Measurements from ENCODE around the gene P2RY6.
"Not testable (repeated sequence)": the region's sequence is repeated elsewhere in the genome, so short reads cannot be mapped to it uniquely, and the experiment has no call there.

Gene P2RY6

GRCh38 chr11:73258104-73259035 is 13.8 kb upstream of the P2RY6 start:
- peak overlapping the region; percentile 81 for H3K27ac ChIP-seq

GRCh38 chr11:73259406-73260126 is 12.6 kb upstream of the P2RY6 start:
- H3K27ac ChIP-seq, result no peak overlapping the region
- no peak for DNase-seq (ENCODE audit: low read depth, low spot score)

More at GRCh38 chr11:73258104-73259035, 13.8 kb upstream of the P2RY6 start:
- DNase-seq (ENCODE audit: low read depth, low spot score), result no peak

DNA sequence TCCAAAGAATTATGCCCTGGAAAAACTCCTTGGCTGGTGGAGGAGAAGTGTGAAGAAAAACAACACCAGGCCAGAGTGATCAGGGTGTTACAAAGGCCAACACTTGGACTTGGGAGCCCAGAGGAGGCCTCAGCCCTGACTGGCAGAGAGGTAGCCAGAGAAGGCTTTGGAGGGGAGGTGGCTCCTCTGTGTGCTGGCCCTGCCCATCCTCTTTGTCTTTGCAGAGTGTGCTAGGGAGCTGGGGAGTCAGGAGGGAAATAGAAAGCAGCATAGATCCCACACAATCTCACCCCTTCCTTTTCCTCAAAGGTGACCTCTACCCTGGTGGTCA is 12.0 kb upstream of the P2RY6 start:
- DNase-seq (ENCODE audit: low read depth, low spot score), result no peak
- H3K27ac ChIP-seq, result no peak overlapping the region

- H3K27ac ChIP-seq, result no peak overlapping the region
- no peak for DNase-seq (ENCODE audit: low read depth, low spot score)
These were observed 9.2 kb upstream of the P2RY6 start for GRCh38 chr11:73262851-73263495.

DNA sequence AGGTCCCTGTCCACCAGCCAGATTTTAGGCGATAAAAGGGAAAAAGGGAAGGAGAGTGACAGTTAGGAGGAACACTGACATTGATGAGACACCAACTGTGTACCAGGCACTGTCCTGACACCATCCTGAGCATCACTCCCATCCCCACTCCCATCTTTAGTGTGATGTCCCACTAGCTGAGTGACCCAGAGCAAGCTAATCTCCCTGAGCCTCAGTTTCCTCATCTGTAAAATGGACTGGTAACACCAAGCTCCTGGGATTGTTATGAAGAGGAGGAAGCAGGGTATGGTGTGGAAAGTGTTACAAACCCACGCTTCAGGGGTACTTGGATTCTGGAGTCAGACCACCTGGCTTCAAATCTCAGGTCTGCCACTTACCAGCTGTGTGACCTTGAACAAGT is 8.5 kb upstream of the P2RY6 start:
- no peak for DNase-seq (ENCODE audit: low read depth, low spot score)
- H3K27ac ChIP-seq, result no peak overlapping the region

- DNase-seq (ENCODE audit: low read depth, low spot score), result no peak
- no peak overlapping the region for H3K27ac ChIP-seq
These were observed 6.8 kb upstream of the P2RY6 start for GRCh38 chr11:73265278-73265810.

- H3K27ac ChIP-seq, result no peak overlapping the region
- DNase-seq (ENCODE audit: low read depth, low spot score), result no peak
These were observed 6.1 kb upstream of the P2RY6 start for GRCh38 chr11:73265853-73266645.

GRCh38 chr11:73266646-73267020 is 5.5 kb upstream of the P2RY6 start:
- DNase-seq (ENCODE audit: low read depth, low spot score), result no peak
- no peak overlapping the region for H3K27ac ChIP-seq

GRCh38 chr11:73267122-73267846 is 4.9 kb upstream of the P2RY6 start:
- no peak overlapping the region for H3K27ac ChIP-seq
- no peak for DNase-seq (ENCODE audit: low read depth, low spot score)

DNA sequence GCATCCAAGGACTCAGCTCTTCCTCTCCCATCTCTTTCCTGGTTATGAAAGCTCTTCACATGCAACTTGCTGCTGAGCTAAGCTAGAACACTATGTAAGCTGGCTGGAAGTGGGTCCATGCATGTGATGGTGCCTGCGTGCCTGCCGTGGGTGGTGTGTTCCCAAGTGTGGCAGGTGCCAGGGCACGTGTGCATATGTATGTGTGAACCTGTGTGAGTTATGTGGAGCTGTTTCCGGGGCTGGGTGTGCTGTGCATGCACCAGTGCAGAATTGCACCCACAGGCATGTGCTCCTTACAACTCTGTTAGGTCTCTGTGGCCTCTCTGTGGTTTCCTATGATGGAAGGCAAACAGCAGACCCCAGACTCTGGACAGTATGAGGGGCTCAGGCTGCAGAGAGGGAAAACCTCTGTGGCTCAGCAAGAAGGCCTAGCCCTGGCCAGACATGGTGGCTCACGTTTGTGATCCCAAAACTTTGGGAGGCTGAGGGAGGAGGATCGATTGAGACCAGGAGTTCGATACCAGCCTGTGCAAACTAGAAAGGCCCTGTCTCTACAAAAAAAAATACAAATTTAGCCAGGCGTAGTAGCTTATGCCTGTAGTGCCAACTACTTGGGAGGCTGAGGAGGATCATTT is 4.1 kb upstream of the P2RY6 start:
- H3K27ac ChIP-seq, result no peak overlapping the region
- DNase-seq (ENCODE audit: low read depth, low spot score), result no peak

DNA sequence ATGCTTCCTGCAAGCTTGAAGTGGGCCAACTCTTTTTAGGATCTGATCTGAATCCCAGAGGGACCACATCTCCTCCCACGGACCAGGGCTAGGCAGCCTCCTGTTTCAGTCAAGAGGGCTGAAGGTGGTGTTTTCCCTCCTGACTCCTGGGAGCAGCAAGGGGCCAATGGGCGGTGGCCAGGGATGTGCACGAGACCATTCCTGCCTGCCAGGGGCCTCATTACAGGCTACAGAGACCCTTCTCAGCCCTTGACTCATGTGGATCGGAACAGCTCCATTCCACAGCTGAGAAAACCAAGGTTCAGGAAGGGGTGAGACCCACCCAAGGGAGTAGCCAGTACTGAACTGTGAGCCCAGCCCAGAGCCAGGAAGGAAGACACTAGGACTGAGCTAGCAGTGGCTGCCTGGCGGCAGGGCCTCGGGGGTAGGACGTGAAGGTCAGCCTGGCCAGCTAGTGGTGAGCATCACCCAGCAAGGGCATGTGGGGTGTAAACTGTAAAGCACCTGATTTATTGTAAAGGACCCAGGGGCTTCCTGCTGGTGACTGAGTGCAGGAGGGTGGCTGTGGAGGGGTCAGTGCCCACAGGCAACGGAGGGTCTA is 3.4 kb upstream of the P2RY6 start:
- H3K27ac ChIP-seq, result no peak overlapping the region
- no peak for DNase-seq (ENCODE audit: low read depth, low spot score)

DNA sequence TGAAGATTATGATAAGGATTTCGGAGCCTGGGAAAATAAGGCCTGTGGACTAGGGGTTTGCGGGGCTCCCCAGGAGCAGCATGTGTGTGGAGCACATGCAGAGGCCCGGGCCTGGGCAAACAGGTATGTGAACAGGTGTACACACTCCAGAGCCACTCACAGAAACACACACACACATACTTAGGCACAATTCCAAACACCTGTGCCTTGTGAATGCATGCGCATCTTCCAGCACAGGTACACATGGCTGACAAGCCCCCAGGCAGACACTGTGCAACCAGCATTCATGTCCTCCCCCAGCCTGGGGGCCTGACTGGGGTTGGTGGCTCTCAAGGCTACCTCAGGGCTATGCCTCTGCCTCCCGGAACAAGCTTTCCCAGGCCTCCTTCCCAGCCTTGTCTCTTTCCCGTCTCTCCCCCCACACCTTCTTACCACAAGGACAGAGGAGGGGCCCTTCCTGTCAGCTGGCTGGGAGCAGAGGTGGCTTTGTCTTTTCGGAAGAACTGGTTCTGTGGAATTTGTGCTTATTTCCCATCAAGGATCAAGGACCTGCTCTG is 2.6 kb upstream of the P2RY6 start:
- no peak overlapping the region for H3K27ac ChIP-seq
- DNase-seq (ENCODE audit: low read depth, low spot score), result no peak

DNA sequence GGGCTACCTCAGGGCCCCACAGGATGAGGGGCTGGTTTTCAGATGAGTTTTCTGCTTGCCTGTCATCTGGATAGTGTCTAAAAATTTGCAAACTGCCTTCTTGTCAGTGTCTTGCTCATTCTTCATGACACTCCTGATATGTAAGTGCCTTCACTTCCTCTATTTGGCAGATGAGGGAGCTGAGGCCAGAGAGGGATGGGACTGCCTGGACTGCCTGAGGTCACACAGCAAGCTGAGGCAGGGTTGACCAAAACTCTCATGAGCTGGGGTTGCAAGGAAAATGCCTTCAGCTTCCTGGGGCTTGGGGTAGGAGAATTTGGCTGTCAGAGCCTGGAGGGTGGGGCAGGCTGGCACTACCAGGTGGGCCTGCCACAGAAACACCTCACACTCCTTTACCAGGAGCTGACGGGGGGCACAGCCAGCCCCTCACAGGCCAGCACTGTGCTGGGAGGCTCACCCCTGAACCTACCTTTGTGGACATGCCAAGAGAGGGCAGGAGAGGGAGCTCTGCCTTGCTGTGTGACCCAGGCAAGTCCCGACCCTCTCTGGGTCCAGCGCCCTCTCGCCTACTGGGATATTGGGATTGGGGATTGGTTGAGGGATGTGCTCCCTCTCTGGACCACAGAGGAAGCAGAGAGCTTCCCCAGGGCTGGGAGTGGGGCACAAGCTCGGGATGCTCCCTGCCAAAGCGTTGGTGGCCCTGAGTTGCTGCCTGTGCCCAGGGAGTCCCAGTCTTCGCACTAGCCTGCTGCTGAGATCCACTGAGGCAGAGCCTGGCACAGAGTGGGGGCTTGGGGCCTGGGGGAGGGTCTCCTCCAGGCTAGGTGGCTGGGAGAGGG is 1.9 kb upstream of the P2RY6 start:
- H3K27ac ChIP-seq, result no peak overlapping the region
- DNase-seq (ENCODE audit: low read depth, low spot score), result no peak

DNA sequence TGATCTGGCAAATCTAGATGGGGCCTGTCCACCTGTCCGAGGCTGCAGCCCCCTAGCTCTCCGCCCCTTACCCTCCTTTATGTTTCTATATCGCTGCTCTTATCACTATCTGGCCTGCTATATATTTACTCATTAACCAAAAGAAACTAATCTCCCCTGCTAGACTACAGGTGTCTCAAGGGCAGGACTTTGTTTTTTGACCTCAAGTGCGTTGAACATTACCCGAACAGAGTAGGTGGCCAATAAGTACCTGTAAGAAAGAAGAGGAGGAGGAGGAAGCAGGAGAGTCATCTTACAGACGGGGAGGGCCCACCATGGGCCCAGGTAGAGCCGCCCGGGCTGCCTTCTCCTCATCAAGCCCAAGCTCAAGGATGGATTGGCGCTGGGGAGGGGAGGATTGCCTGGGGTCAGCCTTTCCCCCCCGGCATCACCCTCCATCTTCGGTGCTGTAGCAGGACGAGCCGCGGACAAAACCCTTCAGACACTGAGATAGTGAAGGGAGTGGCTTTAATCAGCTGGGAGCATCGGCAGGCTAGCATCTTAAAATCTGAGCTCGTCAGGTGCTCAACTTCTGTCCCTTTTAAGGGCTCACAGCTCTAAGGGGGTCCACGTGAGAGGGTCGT is 1.2 kb upstream of the P2RY6 start:
- H3K27ac ChIP-seq, result no peak overlapping the region
- no peak for DNase-seq (ENCODE audit: low read depth, low spot score)

GRCh38 chr11:73271478-73271865 is 666 bp upstream of the P2RY6 start:
- not testable (repeated sequence) for H3K27ac ChIP-seq; DNase-seq (ENCODE audit: low read depth, low spot score)

- no peak overlapping the region for H3K27ac ChIP-seq
These were observed 521 bp downstream of the P2RY6 start for GRCh38 chr11:73272680-73273038.

DNA sequence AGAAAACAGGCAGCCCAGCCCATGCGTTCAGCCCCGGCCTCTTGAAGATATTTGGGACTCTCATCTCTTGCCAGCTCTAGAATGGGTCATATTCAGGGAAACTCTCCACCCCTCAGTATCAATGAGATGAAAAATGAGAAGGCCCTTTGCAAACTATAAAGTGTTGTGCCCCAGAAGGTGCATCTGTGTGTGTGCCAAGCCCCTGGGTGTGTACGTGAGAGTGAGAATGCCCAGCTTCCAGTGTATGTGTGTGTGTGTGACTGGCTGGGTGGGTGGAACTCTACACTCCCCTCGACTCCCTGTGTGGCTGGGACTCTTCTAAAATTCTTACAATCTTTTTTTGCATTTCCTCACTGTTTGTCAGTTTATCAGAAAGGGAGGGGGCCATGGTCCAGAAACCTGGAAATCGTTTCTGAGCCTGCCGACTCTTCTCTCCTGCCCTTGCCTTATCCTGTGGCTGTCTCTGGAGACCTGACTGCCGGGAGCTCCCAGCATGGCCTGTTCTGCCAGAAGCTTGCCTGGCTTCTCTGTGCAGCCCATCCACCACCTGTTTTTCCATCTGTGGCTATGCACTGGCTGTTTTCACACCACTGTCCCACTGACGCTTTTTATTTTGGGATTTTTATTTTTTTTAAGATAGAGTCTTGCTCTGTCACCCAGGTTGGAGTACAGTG is 1.2 kb downstream of the P2RY6 start:
- no peak for DNase-seq (ENCODE audit: low read depth, low spot score)
- no peak overlapping the region for H3K27ac ChIP-seq

More at GRCh38 chr11:73272680-73273038, 521 bp downstream of the P2RY6 start:
- DNase-seq (ENCODE audit: low read depth, low spot score), result no peak
